GM21619 (cell line): ENCODE data around the gene VRK3.
"Not testable (repeated sequence)": the region's sequence is repeated elsewhere in the genome, so short reads cannot be mapped to it uniquely, and the experiment has no call there.

Source experiments
- ATAC-seq: cut with Tn5 transposase; IDR thresholded peaks from one replicate; pipeline ENCODE4 v1.9.1; 2021; ENCODE audit not compliant: unreplicated experiment

Gene VRK3

GRCh38 chr19:49997709-49998108 is 27.5 kb downstream of the VRK3 start:
- no peak for ATAC-seq

GRCh38 chr19:49988433-49988832 is 36.7 kb downstream of the VRK3 start:
- no peak for ATAC-seq

GRCh38 chr19:49988007-49988406 is 37.2 kb downstream of the VRK3 start:
- ATAC-seq = no peak

GRCh38 chr19:49987159-49987698 is 37.9 kb downstream of the VRK3 start:
- no peak for ATAC-seq

- ATAC-seq = no peak
These were observed 38.8 kb downstream of the VRK3 start for GRCh38 chr19:49986354-49986753.

GRCh38 chr19:49985871-49986270 is 39.3 kb downstream of the VRK3 start:
- ATAC-seq = no peak

- ATAC-seq = no peak
These were observed 40.7 kb downstream of the VRK3 start for GRCh38 chr19:49984491-49984890.

- no peak for ATAC-seq
These were observed 41.4 kb downstream of the VRK3 start for GRCh38 chr19:49983645-49984229.

- no peak for ATAC-seq
These were observed 43.3 kb downstream of the VRK3 start for GRCh38 chr19:49981603-49982593.

- no peak for ATAC-seq
These were observed 46.8 kb downstream of the VRK3 start for GRCh38 chr19:49978324-49978723.

- no peak for ATAC-seq
These were observed 47.3 kb downstream of the VRK3 start for GRCh38 chr19:49977881-49978280.

- no peak for ATAC-seq
These were observed 48.1 kb downstream of the VRK3 start for GRCh38 chr19:49977076-49977475.

- ATAC-seq = no peak
These were observed 48.7 kb downstream of the VRK3 start for GRCh38 chr19:49976496-49976895.

- ATAC-seq = no peak
These were observed 50.1 kb downstream of the VRK3 start for GRCh38 chr19:49975051-49975450.

GRCh38 chr19:49973987-49974386 is 51.2 kb downstream of the VRK3 start:
- no peak for ATAC-seq

GRCh38 chr19:49972841-49973240 is 52.3 kb downstream of the VRK3 start:
- no peak for ATAC-seq

GRCh38 chr19:49971991-49972411 is 53.2 kb downstream of the VRK3 start:
- ATAC-seq = no peak

GRCh38 chr19:49969355-49969754 is 55.8 kb downstream of the VRK3 start:
- ATAC-seq = not testable (repeated sequence)

GRCh38 chr19:49968279-49968922 is 56.8 kb downstream of the VRK3 start:
- ATAC-seq = no peak

GRCh38 chr19:49960980-49961379 is 64.2 kb downstream of the VRK3 start, which contains the start of gene SIGLEC11:
Gene SIGLEC11 (minus strand): TSS chr19:49961172. CDS start chr19:49961081, 91 bp downstream.
- not testable (repeated sequence) for ATAC-seq

GRCh38 chr19:49959892-49960291 is 65.3 kb downstream of the VRK3 start:
- not testable (repeated sequence) for ATAC-seq
